ENCODE results near the gene EPB41.
"Not testable (repeated sequence)": the region's sequence is repeated elsewhere in the genome, so short reads cannot be mapped to it uniquely, and the experiment has no call there.

Gene EPB41

GRCh38 chr1:28986306-28986910 is 72.0 kb downstream of the EPB41 start:
- peaks cover 17 to 28% of the 10 kb centered on the region in 2 donors for H3K4me1 Mint-ChIP-seq
- peak overlapping the region; percentile 21 to 59 for H3K4me3 Mint-ChIP-seq
- H3K36me3 Mint-ChIP-seq: peaks cover 20 to 24% of the 10 kb centered on the region in 2 donors
- DNase-seq (no peak), ATAC-seq (replicated peaks) (peak; percentile 77 to 85)
- peak overlapping the region; percentile 88 for H3K27ac Mint-ChIP-seq
- peaks cover 0 to 2% of the 10 kb centered on the region in 2 donors for H3K9me3 Mint-ChIP-seq
- no peaks in the 10 kb centered on the region for H3K27me3 Mint-ChIP-seq

DNA sequence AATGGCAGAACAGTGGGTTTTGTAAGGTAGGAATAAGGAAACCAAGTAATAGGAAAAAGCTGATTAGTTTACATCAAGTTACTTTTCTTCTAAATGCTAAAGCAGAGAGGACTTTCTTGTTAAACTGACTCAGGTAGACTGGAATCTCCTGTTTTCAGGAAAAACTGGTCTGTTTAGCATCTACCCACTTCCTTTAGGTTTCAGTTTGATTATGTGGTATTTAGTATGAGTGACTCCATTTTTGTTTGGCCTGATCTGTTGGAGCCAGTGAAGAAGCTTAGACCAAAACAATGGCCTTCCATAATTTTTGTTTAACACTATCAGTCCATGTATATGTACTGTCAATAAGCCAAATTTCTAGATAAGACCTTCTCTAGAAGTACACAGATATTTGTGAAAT is 88.4 kb downstream of the EPB41 start:
- ATAC-seq (replicated peaks) (no peak), DNase-seq (no peak)
- H3K27me3 Mint-ChIP-seq: no peaks in the 10 kb centered on the region
- H3K4me1 Mint-ChIP-seq: no peaks in the 10 kb centered on the region
- H3K27ac Mint-ChIP-seq: no peak overlapping the region
- no peak overlapping the region for H3K4me3 Mint-ChIP-seq
- peaks cover 15 to 49% of the 10 kb centered on the region in 2 donors for H3K36me3 Mint-ChIP-seq
- no peaks in the 10 kb centered on the region for H3K9me3 Mint-ChIP-seq

DNA sequence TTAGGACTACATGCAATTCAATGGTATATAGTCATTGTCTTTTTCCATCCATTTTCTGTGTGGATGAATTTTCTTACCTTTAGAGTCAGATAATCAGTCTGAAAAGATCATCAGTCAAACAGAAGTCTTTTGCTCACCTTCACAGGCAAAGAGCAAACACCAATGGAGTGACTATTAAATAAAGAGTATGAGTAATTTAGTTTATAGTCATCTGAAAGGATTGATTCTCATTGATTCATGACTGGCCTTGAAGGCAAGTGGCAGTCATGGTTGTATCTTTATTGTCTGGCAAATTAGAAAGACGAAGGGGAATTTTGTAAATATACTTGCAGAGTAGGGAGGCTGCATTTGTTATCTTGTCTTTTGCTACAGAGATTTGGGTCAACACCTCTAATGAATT is 89.9 kb downstream of the EPB41 start:
- peaks cover 0 to 3% of the 10 kb centered on the region in 2 donors for H3K4me1 Mint-ChIP-seq
- DNase-seq (no peak), ATAC-seq (replicated peaks) (no peak)
- H3K9me3 Mint-ChIP-seq: no peaks in the 10 kb centered on the region
- no peak overlapping the region for H3K4me3 Mint-ChIP-seq
- no peak overlapping the region for H3K27ac Mint-ChIP-seq
- peaks cover 18 to 48% of the 10 kb centered on the region in 2 donors for H3K36me3 Mint-ChIP-seq
- no peaks in the 10 kb centered on the region for H3K27me3 Mint-ChIP-seq

DNA sequence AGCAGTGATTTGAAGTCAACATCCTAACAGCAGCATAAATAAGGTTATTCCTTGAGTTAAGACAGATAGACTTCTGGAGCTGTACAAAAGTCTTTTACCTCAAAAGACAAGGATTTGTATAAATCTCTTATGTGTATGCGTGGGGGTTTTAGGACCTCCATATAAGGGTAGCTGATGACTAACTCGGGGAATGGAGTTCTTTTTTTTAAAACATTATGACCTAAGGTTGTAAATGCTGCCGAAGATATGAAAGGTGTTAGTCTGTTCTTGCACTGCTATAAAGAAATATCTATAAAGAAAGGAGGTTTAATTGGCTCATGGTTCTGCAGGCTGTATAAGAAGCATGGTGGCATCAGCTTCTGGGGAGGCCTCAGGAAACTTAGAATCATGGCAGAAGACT is 90.4 kb downstream of the EPB41 start:
- Mint-ChIP-seq H3K27me3 (no peaks in the 10 kb centered on the region), H3K4me3 (no peak overlapping the region), H3K9me3 (no peaks in the 10 kb centered on the region), H3K36me3 (peaks cover 16 to 46% of the 10 kb centered on the region in 2 donors), H3K4me1 (peaks cover 0 to 3% of the 10 kb centered on the region in 2 donors), H3K27ac (no peak overlapping the region)
- ATAC-seq (replicated peaks) (no peak), DNase-seq (no peak)

DNA sequence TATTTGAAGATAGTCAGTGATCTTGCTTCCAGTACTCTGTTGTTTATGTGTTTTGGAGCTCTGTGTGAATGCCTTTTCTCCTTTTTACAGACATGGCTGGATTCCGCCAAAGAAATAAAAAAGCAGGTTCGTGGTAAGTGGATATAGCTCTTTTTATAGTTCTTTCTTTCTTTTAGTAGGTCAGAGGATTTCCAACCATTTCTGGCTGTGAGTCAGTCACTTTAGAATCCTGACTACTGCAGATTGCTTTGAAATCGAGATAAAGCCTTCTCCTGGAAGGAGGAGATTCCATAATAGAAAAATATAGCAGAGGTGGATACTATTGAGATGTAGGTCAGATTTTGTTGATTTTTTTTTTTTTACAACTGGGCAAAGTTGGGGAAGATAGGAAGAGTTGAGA is 97.4 kb downstream of the EPB41 start:
- peak overlapping the region; percentile 0 for H3K27ac Mint-ChIP-seq

GRCh38 chr1:29017235-29017634 is 102.9 kb downstream of the EPB41 start:
- Mint-ChIP-seq H3K4me1 (no peaks in the 10 kb centered on the region), H3K27ac (no peak overlapping the region), H3K27me3 (no peaks in the 10 kb centered on the region), H3K36me3 (peaks cover 8 to 15% of the 10 kb centered on the region in 2 donors), H3K4me3 (no peak overlapping the region), H3K9me3 (no peaks in the 10 kb centered on the region)
- DNase-seq: no peak
- no peak for ATAC-seq (replicated peaks)

More for the DNA sequence above, 97.4 kb downstream of the EPB41 start:
- Mint-ChIP-seq H3K9me3 (no peaks in the 10 kb centered on the region), H3K27me3 (no peaks in the 10 kb centered on the region), H3K4me3 (no peak overlapping the region), H3K36me3 (peaks cover 7 to 27% of the 10 kb centered on the region in 2 donors), H3K4me1 (peaks cover 0 to 3% of the 10 kb centered on the region in 2 donors)
- ATAC-seq (replicated peaks) (no peak), DNase-seq (no peak)

GRCh38 chr1:29017975-29018712 is 103.8 kb downstream of the EPB41 start:
- Mint-ChIP-seq H3K27me3 (no peaks in the 10 kb centered on the region), H3K4me1 (no peaks in the 10 kb centered on the region), H3K4me3 (no peak overlapping the region), H3K36me3 (peaks cover 9 to 15% of the 10 kb centered on the region in 2 donors), H3K27ac (no peak overlapping the region), H3K9me3 (no peaks in the 10 kb centered on the region)
- ATAC-seq (replicated peaks): no peak
- DNase-seq: no peak

DNA sequence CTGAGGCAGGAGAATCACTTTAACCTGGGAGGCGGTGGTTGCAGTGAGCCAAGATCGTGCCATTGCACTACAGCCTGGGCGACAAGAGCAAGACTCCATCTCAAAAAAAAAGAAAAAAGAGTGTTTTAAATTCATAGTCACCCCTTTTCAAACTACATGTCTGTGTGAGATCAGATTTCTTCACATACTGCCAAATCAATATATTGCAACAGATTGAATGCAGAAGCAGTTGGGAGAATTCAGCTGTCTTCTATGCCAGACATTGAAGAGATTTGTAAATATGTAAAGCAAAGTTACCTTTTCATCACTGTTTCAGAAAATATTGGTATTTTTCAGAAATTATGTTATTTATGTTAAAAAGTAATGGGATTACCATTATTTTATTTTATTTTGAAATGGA is 108.3 kb downstream of the EPB41 start:
- Mint-ChIP-seq H3K9me3 (no peaks in the 10 kb centered on the region), H3K27me3 (no peaks in the 10 kb centered on the region), H3K4me1 (no peaks in the 10 kb centered on the region), H3K36me3 (peaks cover 13 to 14% of the 10 kb centered on the region in 2 donors), H3K27ac (no peak overlapping the region), H3K4me3 (no peak overlapping the region)
- ATAC-seq (replicated peaks) (no peak), DNase-seq (no peak)

GRCh38 chr1:29029667-29030066 is 115.3 kb downstream of the EPB41 start:
- ATAC-seq (replicated peaks): no peak
- H3K9me3 Mint-ChIP-seq: no peaks in the 10 kb centered on the region
- H3K27ac Mint-ChIP-seq: peak overlapping the region; percentile 61

DNA sequence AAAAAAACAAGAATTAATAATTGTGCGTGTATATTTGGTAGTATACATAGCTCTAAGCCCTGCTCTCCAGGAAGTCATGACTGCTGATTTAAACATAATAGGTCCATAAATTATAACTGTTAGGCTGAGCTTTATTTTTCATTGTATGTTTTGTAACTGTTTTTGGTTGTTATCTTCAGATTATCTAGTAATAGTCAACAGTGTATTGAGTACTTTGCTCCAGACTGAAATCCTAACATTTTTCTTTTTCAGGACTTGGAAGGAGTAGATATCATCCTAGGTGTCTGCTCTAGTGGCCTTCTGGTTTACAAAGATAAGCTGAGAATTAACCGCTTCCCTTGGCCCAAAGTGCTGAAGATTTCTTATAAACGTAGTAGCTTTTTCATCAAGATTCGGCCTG is 118.5 kb downstream of the EPB41 start:
- H3K4me1 Mint-ChIP-seq: no peaks in the 10 kb centered on the region
- H3K27me3 Mint-ChIP-seq: no peaks in the 10 kb centered on the region
- no peaks in the 10 kb centered on the region for H3K9me3 Mint-ChIP-seq
- no peak for DNase-seq
- H3K27ac Mint-ChIP-seq: no peak overlapping the region
- H3K36me3 Mint-ChIP-seq: peaks cover 21 to 39% of the 10 kb centered on the region in 2 donors
- H3K4me3 Mint-ChIP-seq: no peak overlapping the region
- ATAC-seq (replicated peaks): no peak

More at GRCh38 chr1:29029667-29030066, 115.3 kb downstream of the EPB41 start:
- no peak overlapping the region for H3K4me3 Mint-ChIP-seq
- H3K36me3 Mint-ChIP-seq: peaks cover 19 to 32% of the 10 kb centered on the region in 2 donors
- no peaks in the 10 kb centered on the region for H3K4me1 Mint-ChIP-seq
- no peaks in the 10 kb centered on the region for H3K27me3 Mint-ChIP-seq
- no peak for DNase-seq

DNA sequence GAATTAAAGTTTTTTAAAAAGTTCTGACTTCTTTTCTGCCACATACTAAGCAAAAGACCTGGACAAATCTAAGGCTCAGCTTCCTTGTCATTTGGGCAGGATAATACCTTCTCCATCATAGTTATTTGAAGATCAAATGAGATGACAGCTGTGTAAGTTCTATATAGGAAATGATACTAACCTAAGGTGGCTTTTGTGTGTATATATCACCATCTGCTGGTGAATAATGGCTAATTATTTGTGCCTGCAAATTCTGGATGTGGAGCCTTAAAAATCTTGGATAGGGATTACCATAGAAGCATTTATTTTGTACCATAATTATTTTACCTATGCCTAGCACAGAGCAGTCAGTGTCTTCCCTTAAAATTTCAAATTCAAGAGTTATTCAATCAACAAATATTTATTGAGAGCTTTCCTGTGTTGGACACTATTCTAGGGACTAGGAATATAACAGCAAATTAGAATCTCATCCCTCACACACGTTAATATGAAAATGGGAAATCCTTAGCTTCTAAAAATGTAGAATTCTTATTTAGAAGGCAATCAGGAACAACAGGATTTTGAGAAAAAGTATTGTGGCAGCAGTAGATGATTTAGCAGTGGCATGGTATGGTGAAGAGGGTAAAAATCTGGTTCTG is 119.6 kb downstream of the EPB41 start:
- ATAC-seq (replicated peaks): peak; percentile 29 to 54
- Mint-ChIP-seq H3K36me3 (peaks cover 21 to 37% of the 10 kb centered on the region in 2 donors), H3K4me3 (no peak overlapping the region), H3K9me3 (no peaks in the 10 kb centered on the region), H3K27ac (no peak overlapping the region), H3K27me3 (no peaks in the 10 kb centered on the region), H3K4me1 (no peaks in the 10 kb centered on the region)
- no peak for DNase-seq

DNA sequence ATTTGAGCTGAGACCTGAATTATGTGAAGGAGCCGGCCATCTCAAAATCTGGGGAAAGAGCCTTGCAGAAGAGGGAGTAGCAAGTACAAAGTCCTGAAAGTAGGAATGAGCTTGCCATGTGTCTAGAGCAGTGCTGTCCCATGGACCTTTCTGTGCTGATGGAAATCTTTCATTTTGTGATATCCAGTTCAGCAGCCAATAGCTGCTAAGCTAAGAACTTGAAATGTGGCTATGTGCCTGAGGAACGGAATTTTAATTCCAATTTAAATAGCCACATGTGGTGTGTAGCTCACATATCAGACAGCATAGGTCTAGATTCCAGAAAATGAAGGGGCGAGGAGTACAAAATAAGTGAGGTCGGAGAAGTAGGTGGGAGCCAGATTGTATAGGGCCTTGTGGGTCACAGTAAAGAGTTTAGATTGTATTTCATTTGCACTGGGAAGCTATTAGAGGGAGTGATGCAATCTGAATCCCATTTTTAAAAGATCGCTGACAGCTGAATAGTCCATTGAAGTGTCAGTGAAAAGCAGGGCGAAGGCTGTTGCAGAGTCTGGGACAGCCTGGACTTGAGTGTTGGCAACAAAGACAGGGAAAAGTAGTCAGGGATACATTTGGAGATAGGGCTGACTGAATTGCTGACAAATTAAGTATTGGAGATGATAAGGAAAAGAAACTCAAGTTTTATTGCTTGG is 129.1 kb downstream of the EPB41 start:
- H3K4me1 Mint-ChIP-seq: no peaks in the 10 kb centered on the region
- peaks cover 12 to 26% of the 10 kb centered on the region in 2 donors for H3K36me3 Mint-ChIP-seq
- no peak overlapping the region for H3K27ac Mint-ChIP-seq
- H3K27me3 Mint-ChIP-seq: no peaks in the 10 kb centered on the region
- no peaks in the 10 kb centered on the region for H3K9me3 Mint-ChIP-seq
- H3K4me3 Mint-ChIP-seq: no peak overlapping the region
- no peak for DNase-seq
- ATAC-seq (replicated peaks): no peak

- Mint-ChIP-seq H3K36me3 (peaks cover 13 to 26% of the 10 kb centered on the region in 2 donors), H3K27me3 (no peaks in the 10 kb centered on the region), H3K9me3 (no peaks in the 10 kb centered on the region), H3K4me3 (no peak overlapping the region), H3K27ac (no peak overlapping the region), H3K4me1 (no peaks in the 10 kb centered on the region)
- ATAC-seq (replicated peaks) (no peak), DNase-seq (no peak)
Observed at GRCh38 chr1:29044010-29044409, 129.6 kb downstream of the EPB41 start.

- not testable (repeated sequence) for DNase-seq; H3K9me3 Mint-ChIP-seq; H3K27me3 Mint-ChIP-seq; H3K4me3 Mint-ChIP-seq; ATAC-seq (replicated peaks); H3K27ac Mint-ChIP-seq; H3K4me1 Mint-ChIP-seq
- peaks cover 17 to 27% of the 10 kb centered on the region in 2 donors for H3K36me3 Mint-ChIP-seq
Observed at GRCh38 chr1:29045663-29046062, 131.3 kb downstream of the EPB41 start.

All from stimulated activated naive B cell treated with anti-CD40 and anti-IgM and Interleukin-4, amounts not matched to agents 10 μg/mL and 1 μg/mL and 100 μg/mL, for 72 hours (primary cell).